GM06990 (cell line): ENCODE results near the gene PELI2.

Source experiments
- DNase-seq: peaks from one replicate; pipeline ENCODE4 v3.0.0-alpha.2; 2011; ENCODE audit not compliant: insufficient read length; ENCODE audit errors: extremely low read depth
- H3K27me3 ChIP-seq: replicated peaks from 2 replicates; pipeline ENCODE4 v1.6.0; 2011; ENCODE audit warnings: low read length; ENCODE audit not compliant: control insufficient read depth, insufficient read depth
- H3K36me3 ChIP-seq: 2 replicates; pipeline ENCODE4 v1.5.1; 2011; ENCODE audit warnings: low read length; ENCODE audit not compliant: control insufficient read depth, insufficient read depth
- H3K4me3 ChIP-seq: replicated peaks from 2 replicates; pipeline ENCODE4 v1.5.1; 2011; ENCODE audit warnings: low read depth, mild to moderate bottlenecking, control low read depth, low read length
- TF ChIP-seq, protein P1 (sequence below): IDR thresholded peaks from 2 replicates; pipeline ENCODE4 v1.5.1; 2011; ENCODE audit warnings: low read length, control low read depth, mild to moderate bottlenecking, inconsistent platforms; ENCODE audit not compliant: insufficient read depth, poor library complexity, severe bottlenecking

Gene PELI2

DNA sequence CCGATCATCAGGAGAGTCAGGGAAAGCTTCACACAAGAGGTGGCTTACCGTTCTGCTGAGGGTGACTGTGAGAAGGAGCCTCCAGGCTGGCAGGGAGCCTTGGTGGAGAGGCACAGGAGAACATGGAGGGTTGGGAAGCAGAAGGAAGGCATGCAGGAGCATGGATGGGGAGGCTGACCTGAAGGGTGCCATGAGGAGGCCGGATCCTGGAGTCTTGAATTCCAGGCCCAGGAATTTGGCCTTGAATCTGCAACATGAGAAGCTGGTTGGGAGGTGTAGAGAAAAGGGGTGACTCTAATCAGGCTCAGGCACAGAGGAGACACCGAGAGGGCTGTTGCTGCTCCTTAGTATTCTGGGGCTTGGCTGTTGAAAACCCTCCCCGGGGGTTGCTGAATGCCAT, 130.2 kb downstream of the PELI2 start:
- H3K27me3 ChIP-seq: peaks cover 2% of the 10 kb centered on the region
- H3K4me3 ChIP-seq: no peak overlapping the region
- H3K36me3 ChIP-seq: no peaks in the 10 kb centered on the region
- no peak for DNase-seq
- TF ChIP-seq, protein P1, sequence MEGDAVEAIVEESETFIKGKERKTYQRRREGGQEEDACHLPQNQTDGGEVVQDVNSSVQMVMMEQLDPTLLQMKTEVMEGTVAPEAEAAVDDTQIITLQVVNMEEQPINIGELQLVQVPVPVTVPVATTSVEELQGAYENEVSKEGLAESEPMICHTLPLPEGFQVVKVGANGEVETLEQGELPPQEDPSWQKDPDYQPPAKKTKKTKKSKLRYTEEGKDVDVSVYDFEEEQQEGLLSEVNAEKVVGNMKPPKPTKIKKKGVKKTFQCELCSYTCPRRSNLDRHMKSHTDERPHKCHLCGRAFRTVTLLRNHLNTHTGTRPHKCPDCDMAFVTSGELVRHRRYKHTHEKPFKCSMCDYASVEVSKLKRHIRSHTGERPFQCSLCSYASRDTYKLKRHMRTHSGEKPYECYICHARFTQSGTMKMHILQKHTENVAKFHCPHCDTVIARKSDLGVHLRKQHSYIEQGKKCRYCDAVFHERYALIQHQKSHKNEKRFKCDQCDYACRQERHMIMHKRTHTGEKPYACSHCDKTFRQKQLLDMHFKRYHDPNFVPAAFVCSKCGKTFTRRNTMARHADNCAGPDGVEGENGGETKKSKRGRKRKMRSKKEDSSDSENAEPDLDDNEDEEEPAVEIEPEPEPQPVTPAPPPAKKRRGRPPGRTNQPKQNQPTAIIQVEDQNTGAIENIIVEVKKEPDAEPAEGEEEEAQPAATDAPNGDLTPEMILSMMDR: no peak

DNA sequence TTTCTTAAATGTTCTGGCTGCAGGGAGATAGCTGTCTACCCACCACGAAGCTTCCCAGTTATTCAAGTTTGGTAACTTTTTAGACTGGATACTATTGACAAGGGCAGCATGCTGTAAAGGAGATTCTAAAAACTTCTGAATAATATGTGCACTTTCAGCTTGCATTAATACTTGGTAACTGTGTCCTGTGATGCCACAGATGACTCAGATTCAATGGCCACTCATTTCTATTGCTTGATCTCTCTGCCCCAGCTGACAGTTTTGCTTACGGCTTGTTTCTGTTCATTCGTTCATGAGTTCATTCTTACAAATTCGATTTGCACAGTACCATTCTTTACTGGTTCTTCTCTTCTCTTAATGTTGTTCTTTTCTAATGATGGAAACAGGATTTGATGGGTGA, 142.8 kb downstream of the PELI2 start:
- Histone ChIP-seq H3K36me3 (no peaks in the 10 kb centered on the region), H3K4me3 (no peak overlapping the region), H3K27me3 (no peaks in the 10 kb centered on the region)
- TF ChIP-seq, protein P1: no peak
- DNase-seq: no peak

DNA sequence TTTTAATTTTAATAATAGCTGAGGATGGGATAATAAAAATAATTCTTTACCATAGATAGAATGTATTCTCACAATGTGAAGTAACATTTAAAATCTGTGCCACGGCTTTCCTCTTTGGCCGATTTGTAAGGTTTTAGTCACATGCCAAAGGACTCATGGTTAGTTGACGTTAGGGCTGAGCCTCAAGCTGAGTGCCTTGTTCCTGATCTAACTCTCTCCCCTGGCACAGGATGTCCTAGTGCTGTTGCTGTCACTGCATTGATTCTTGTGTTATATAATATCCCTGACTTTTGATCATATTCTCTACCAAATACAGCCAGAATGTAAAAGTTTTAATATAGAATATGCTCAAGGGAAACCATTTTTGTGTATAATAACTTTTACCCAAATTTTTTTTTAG, 144.3 kb downstream of the PELI2 start:
- TF ChIP-seq, protein P1: no peak
- H3K4me3 ChIP-seq: no peak overlapping the region
- H3K27me3 ChIP-seq: no peaks in the 10 kb centered on the region
- no peak for DNase-seq
- no peaks in the 10 kb centered on the region for H3K36me3 ChIP-seq

DNA sequence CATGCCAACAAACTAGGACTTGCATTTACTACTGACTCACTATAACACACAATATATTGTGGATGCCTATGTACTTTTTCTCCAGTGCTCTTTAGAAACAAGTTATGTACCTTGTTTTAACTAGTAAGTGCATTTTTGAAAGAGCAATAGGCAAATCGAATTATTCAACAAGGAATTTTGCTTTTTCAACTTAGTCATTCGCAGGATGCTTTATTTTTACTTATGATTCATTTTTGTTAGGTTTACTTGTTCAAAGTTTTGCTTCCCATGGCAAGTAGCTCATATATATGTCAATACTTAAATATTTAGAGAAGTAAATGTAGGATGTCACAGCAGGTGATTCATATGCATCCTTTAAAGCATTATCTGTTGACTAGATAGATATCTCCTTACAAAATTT, 149.8 kb downstream of the PELI2 start:
- no peak for DNase-seq
- H3K27me3 ChIP-seq: no peaks in the 10 kb centered on the region
- no peaks in the 10 kb centered on the region for H3K36me3 ChIP-seq
- no peak overlapping the region for H3K4me3 ChIP-seq
- TF ChIP-seq, protein P1: no peak

DNA sequence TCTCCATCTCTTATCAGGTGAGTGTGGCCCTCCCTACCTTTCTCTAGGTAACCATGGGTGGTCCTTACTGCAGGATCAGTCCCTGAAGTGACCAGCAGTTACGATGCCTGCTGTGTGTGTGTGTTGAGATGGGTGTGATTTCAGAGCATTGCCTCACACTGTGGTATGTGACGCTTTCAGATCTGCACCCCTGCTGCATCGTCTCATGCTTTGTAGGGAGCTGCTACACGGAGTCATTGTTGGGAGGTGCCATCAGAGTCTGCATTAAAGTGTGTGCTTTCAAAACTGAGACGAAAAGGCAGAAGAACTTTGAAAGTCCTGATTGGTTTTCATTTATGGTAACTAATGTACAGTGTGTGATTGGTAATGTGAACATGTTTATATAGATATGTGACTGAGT, 150.5 kb downstream of the PELI2 start:
- H3K27me3 ChIP-seq: no peaks in the 10 kb centered on the region
- TF ChIP-seq, protein P1: no peak
- no peak for DNase-seq
- no peak overlapping the region for H3K4me3 ChIP-seq
- no peaks in the 10 kb centered on the region for H3K36me3 ChIP-seq

DNA sequence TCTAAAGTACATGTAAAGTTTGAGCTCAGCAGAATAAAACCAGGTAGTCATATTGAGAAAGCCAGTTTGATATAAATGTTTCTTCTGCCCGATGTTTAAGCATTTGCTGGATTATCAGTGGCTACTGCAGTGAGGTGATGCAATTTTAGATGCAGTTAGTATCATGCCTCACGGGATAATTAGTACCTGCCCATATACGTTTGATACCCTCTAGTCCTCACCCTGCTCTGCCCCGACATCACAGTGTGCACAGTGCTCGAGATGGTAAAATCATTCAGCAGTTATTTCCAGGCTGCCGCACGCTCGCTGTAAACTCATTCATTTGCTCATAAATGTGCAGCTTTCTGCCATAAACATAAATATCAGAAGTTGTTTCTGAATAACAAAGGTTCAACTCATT, 152.7 kb downstream of the PELI2 start:
- Histone ChIP-seq H3K36me3 (no peaks in the 10 kb centered on the region), H3K4me3 (no peak overlapping the region), H3K27me3 (no peaks in the 10 kb centered on the region)
- TF ChIP-seq, protein P1: no peak
- DNase-seq: no peak
